HepG2 (cell line): ENCODE results near the gene CCDC91. TPM values are rescaled to one million over a fixed set of nuclear protein-coding genes. Genes with fewer than 3 reads are reported as not detected.

Experiments
- CHD2 ChIP-seq: IDR thresholded peaks from 2 replicates; pipeline ENCODE4 v1.6.1; 2011; ENCODE audit warnings: low read depth, low read length, improper control_type of control experiment
- HIVEP1 ChIP-seq: sonication (generic); formaldehyde crosslinking; IDR thresholded peaks from 2 replicates; pipeline ENCODE4 v1.4.0; 2020; ENCODE audit warnings: mild to moderate bottlenecking, missing genetic modification reagents
- MBD4 ChIP-seq: IDR thresholded peaks from 2 replicates; pipeline ENCODE4 v1.6.1; 2012; ENCODE audit warnings: low read length, inconsistent platforms, borderline replicate concordance
- MXD4 ChIP-seq: IDR thresholded peaks from 2 replicates; pipeline ENCODE4 v1.6.1; 2016; ENCODE audit warnings: mild to moderate bottlenecking, missing biosample characterization, missing genetic modification reagents
- PAXIP1 ChIP-seq: sonication (generic); formaldehyde crosslinking; conservative IDR thresholded peaks from 2 replicates; pipeline ENCODE4 v1.4.0; 2020; ENCODE audit warnings: mild to moderate bottlenecking, missing genetic modification reagents, moderate library complexity
- PBX2 ChIP-seq: IDR thresholded peaks from 2 replicates; pipeline ENCODE4 v1.6.1; 2016; ENCODE audit warnings: control low read depth
- PHF20 ChIP-seq: sonication (generic); formaldehyde crosslinking; IDR thresholded peaks from 2 replicates; pipeline ENCODE4 v1.5.0; 2020; ENCODE audit warnings: mild to moderate bottlenecking, missing genetic modification reagents
- U2AF1 ChIP-seq: fragments of 200-400 bp; formaldehyde crosslinking; optimal IDR thresholded peaks from 2 replicates; pipeline ENCODE3; 2017; ENCODE audit warnings: mild to moderate bottlenecking, low read depth, low read length
- ZBTB21 ChIP-seq: sonication (generic); formaldehyde crosslinking; IDR thresholded peaks from 2 replicates; pipeline ENCODE4 v1.4.0; 2020; ENCODE audit warnings: missing genetic modification reagents
- ZC3H4 ChIP-seq: sonication (generic); formaldehyde crosslinking; IDR thresholded peaks from 2 replicates; pipeline ENCODE4 v1.4.0; 2020; ENCODE audit warnings: missing genetic modification reagents, borderline replicate concordance
- ZKSCAN8 ChIP-seq: IDR thresholded peaks from 2 replicates; pipeline ENCODE4 v1.6.1; 2016; ENCODE audit warnings: borderline replicate concordance, missing genetic modification reagents, missing compliant biosample characterization
- ZMAT3 ChIP-seq: sonication (generic); formaldehyde crosslinking; conservative IDR thresholded peaks from 2 replicates; pipeline ENCODE4 v1.7.0; 2021; ENCODE audit warnings: missing genetic modification reagents
- ZNF160 ChIP-seq: sonication (generic); formaldehyde crosslinking; IDR thresholded peaks from 2 replicates; pipeline ENCODE4 v1.8.0; 2022; ENCODE audit warnings: mild to moderate bottlenecking, inconsistent platforms, missing genetic modification reagents
- ZNF317 ChIP-seq: sonication (generic); formaldehyde crosslinking; IDR thresholded peaks from 2 replicates; pipeline ENCODE4 v1.5.0; 2020; ENCODE audit warnings: mild to moderate bottlenecking, missing genetic modification reagents
- ZNF503 ChIP-seq: sonication (generic); formaldehyde crosslinking; IDR thresholded peaks from 2 replicates; pipeline ENCODE4 v1.4.0; 2020; ENCODE audit warnings: missing genetic modification reagents
- ZNF510 ChIP-seq: sonication (generic); formaldehyde crosslinking; IDR thresholded peaks from 2 replicates; pipeline ENCODE4 v1.4.0; 2020; ENCODE audit warnings: low read depth, mild to moderate bottlenecking, missing genetic modification reagents
- ZNF552 ChIP-seq: sonication (generic); formaldehyde crosslinking; IDR thresholded peaks from 2 replicates; pipeline ENCODE4 v1.9.0; 2022; ENCODE audit warnings: missing genetic modification reagents, mild to moderate bottlenecking, borderline replicate concordance
- ZNF580 ChIP-seq: IDR thresholded peaks from 2 replicates; pipeline ENCODE4 v1.6.1; 2016; ENCODE audit warnings: low read depth, borderline replicate concordance
- ZNF670 ChIP-seq: sonication (generic); formaldehyde crosslinking; IDR thresholded peaks from 2 replicates; pipeline ENCODE4 v1.8.0; 2022; ENCODE audit warnings: mild to moderate bottlenecking, missing genetic modification reagents, borderline replicate concordance
- ZZZ3 ChIP-seq: sonication (generic); formaldehyde crosslinking; IDR thresholded peaks from 2 replicates; pipeline ENCODE4 v1.4.0; 2020; ENCODE audit warnings: missing genetic modification reagents, mild to moderate bottlenecking, borderline replicate concordance
- polyA plus RNA-seq, 8 experiments: library from polyadenylated mRNA; depleted of rRNA in 3 of 8; stranded (reverse) in 7 of 8; unstranded in 1 of 8; fragments of >200 nt; fragmentation: Illumina TruSeq in 4 of 8; extraction: Trizol in 4 of 8; gene quantifications; 2 replicates each; pipeline versions ENCODE4 v1.2.1 to v1.2.3, GENCODE V29; 2011 to 2016; ENCODE audit warnings: low read depth in 4 of 8, missing spikeins in 1 of 8, mixed read lengths in 1 of 8; ENCODE audit not compliant: insufficient read depth in 1 of 8
- total RNA-seq, 5 experiments: library from RNA; depleted of rRNA; stranded (reverse); fragments of >200 nt; fragmentation: Illumina TruSeq; extraction: Trizol; gene quantifications; 2 replicates each; pipeline ENCODE4 v1.2.3, GENCODE V29; 2016; ENCODE audit warnings: low read depth in 1 of 5
- TF ChIP-seq, protein P1 (sequence below): sonication (generic); formaldehyde crosslinking; IDR thresholded peaks from 2 replicates; pipeline ENCODE4 v1.5.0; 2020; ENCODE audit warnings: mild to moderate bottlenecking, low read depth, missing genetic modification reagents, borderline replicate concordance

CCDC91 gene
- total and polyA plus RNA-seq, 2 of the 13 experiments (the other 11 are each of a cell fraction or from before 2014, with no cell fraction given): 9.8 to 15.8 TPM

DNA sequence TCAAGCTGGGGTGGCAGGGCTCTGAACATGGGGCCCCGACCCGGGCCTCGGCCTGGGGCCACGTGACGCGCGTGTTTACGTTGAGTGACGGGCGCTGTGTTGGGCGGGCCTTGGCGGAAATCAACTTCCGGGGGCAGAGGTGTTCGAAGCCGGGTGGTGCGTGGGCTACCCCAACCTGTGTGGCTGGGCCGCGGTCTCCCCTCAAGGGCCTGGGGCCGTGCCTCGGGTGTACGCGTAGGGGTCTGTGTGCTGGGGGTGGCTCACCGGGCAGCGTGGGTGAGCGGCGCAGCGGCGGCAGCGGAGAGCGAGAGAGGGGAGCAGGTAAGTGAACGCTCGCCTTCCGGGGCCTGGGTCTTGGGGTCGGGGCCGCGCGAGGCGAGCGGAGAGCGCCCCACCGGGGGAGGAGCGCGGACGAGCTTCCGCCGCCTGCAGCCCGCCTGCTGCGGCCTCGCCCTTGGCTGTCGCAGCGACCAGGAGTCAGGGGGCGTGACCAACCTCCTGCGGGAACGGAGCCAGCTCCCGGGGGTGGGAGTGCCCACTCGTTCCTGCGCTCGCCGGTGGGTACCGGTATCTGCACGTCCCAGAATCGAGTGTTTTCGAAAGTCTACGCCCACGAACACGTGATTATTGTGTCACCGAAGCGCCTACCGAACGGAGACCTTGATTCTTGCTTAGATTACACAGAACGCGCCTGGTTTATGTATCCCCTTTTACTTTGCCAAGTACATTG lies at the start of gene CCDC91 (continued):
- no peak for TF ChIP-seq ZBTB21 (CRISPR knock-in tag)
- TF ChIP-seq, protein P1, sequence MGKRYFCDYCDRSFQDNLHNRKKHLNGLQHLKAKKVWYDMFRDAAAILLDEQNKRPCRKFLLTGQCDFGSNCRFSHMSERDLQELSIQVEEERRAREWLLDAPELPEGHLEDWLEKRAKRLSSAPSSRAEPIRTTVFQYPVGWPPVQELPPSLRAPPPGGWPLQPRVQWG: peak; percentile 61; the same call in 1 of the 2 replicates
- TF ChIP-seq PBX2 (CRISPR knock-in tag): peak; percentile 91
- TF ChIP-seq ZNF580 (CRISPR knock-in tag): 0 out of 2 replicates have a peak, but pooled peaks have one; percentile 56
- TF ChIP-seq CHD2: no peak
- peak; percentile 71; the same call in 1 of the 2 replicates for TF ChIP-seq ZNF510 (CRISPR knock-in tag)
- 0 out of 2 replicates have a peak, but pooled peaks have one; percentile 75 for TF ChIP-seq ZNF552
- peak; percentile 21; the same call in 1 of the 2 replicates for TF ChIP-seq ZNF670 (CRISPR knock-in tag)
- 0 out of 2 replicates have a peak, but pooled peaks have one; percentile 80 for TF ChIP-seq ZZZ3 (CRISPR knock-in tag)
- no peak for TF ChIP-seq ZKSCAN8
- TF ChIP-seq PAXIP1: peak; percentile 68
- TF ChIP-seq ZNF317 (CRISPR knock-in tag): no peak; the same call in 1 of the 2 replicates
- no peak; the same call in 1 of the 2 replicates for TF ChIP-seq ZNF160
- no peak; the same call in 1 of the 2 replicates for TF ChIP-seq ZC3H4 (CRISPR knock-in tag)
- 0 out of 2 replicates have a peak, but pooled peaks have one; percentile 53 for TF ChIP-seq HIVEP1 (CRISPR knock-in tag)
- peak; percentile 93 for TF ChIP-seq ZMAT3 (CRISPR knock-in tag)
- peak; percentile 60; the same call in 1 of the 2 replicates for TF ChIP-seq ZNF503 (CRISPR knock-in tag)
- TF ChIP-seq MXD4: peak; percentile 94
- TF ChIP-seq MBD4: no peak
- TF ChIP-seq U2AF1: no peak
- TF ChIP-seq PHF20 (CRISPR knock-in tag): peak; percentile 89
